Right cardiac atrium (tissue), 5 donors: ENCODE data around the gene CBX2. TPM values are rescaled to one million over a fixed set of nuclear protein-coding genes. Genes with fewer than 3 reads are reported as not detected.
A peak's percentile ranks its signal among the peaks of the same experiment; 100 is the strongest.
"Not testable (repeated sequence)": the region's sequence is repeated elsewhere in the genome, so short reads cannot be mapped to it uniquely, and the experiment has no call there.

Source experiments
- ATAC-seq, 2 donors: fragments of 200-7000 bp; cut with Tn5 transposase; one replicate each; pipeline versions ENCODE4 v1.8.0 to v1.9.1; 2020; ENCODE audit warnings: moderate library complexity in 2 of 2, mild to moderate bottlenecking in 1 of 2
- DNase-seq, 3 donors: peaks; one replicate each; pipeline ENCODE4 v3.0.0-alpha.2; 2020
- H3K27ac ChIP-seq: one replicate; pipeline ENCODE4 v1.5.1; 2013; ENCODE audit warnings: mild to moderate bottlenecking, low read length, control low read depth, moderate library complexity
- H3K27me3 ChIP-seq: one replicate; pipeline ENCODE4 v1.6.1; 2013; ENCODE audit not compliant: control insufficient read depth, insufficient read depth
- H3K4me1 ChIP-seq: one replicate; pipeline ENCODE4 v1.6.1; 2013; ENCODE audit warnings: low read length; ENCODE audit not compliant: control insufficient read depth, insufficient read depth
- H3K4me3 ChIP-seq: one replicate; pipeline ENCODE4 v1.5.1; 2013; ENCODE audit warnings: low read length, control low read depth
- H3K9me3 ChIP-seq: one replicate; pipeline ENCODE4 v1.6.1; 2013; ENCODE audit warnings: low read length; ENCODE audit not compliant: control insufficient read depth
- WGBS: extraction: QIAGEN DNeasy Blood & Tissue Kit; methylation state at CpG from one replicate; pipeline ENCODE4 v1.1.7; 2013; 5-methylcytosine and 5-hydroxymethylcytosine counted together
- intact Hi-C, 4 donors: fragments of 100-400 bp; cut with DNase I; formaldehyde crosslinking; loops; one replicate each; pipeline versions ENCODE4 v1.11.0 to v1.14.0; 2022 to 2023
- polyA plus RNA-seq: library from polyadenylated mRNA; stranded (reverse); fragments of 200-250 nt; gene quantifications from one replicate; pipeline ENCODE4 v1.2.3, GENCODE V29; 2013
- total RNA-seq, 4 donors: library from RNA; stranded (reverse); fragmentation: NEBNext Ultra II Directional; extraction: Animal tissue kit (Norgen Biotek cat#: 25700); gene quantifications; one replicate each; pipeline ENCODE4 v1.2.1, GENCODE V29; 2021
- donor health status: healthy with polysubstance abuse.
- donor health status: DM: no; HTN: yes; CAD: no.
- donor health status: DM: no; HTN: no; CAD: no.
- donor health status: DM: no; HTN: yes; CAD: no; lungs with severe emphysema.
- donor health status: DM: yes; HTN: yes; CAD: no.

CBX2 gene
- total and polyA plus RNA-seq, 5 donors, result 1.5 to 3.5 (median 2.4) TPM

DNA sequence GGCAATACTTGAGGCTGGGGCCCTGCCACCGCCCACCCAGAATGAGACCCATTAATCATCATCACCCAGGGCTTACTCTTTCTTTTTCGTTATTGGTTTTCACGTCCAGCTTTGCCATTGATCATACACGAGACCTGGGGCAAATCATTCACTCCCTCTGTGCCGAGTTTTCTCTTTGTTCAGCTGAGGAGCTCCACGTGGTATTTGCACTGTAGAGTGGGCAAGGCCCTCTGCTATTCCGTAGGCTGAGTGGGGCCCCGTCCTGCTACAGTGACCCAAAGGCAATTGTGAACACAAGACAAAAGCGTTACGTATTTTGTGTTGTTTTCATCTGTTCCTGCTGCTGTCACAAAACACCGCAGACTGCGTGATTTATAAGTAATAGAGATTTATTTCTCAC, 23.6 kb upstream of the CBX2 start:
- no peak overlapping the region for H3K4me3 ChIP-seq
- DNase-seq (no peak), ATAC-seq (no peak)
- 83% methylated on average over 12 of the region's 12 CpGs for WGBS
- H3K27me3 ChIP-seq, result no peaks in the 10 kb centered on the region
- H3K4me1 ChIP-seq, result no peaks in the 10 kb centered on the region
- no peak overlapping the region for H3K27ac ChIP-seq
- no peaks in the 10 kb centered on the region for H3K9me3 ChIP-seq
- intact Hi-C loops, result no loop called here

GRCh38 chr17:79754903-79755302, 23.0 kb upstream of the CBX2 start:
- H3K4me1 ChIP-seq, H3K27me3 ChIP-seq, H3K27ac ChIP-seq, ATAC-seq, DNase-seq, H3K9me3 ChIP-seq, H3K4me3 ChIP-seq, intact Hi-C loops: not testable (repeated sequence)
- whole genome bisulfite sequencing, result 92% methylated on average over 9 of the region's 9 CpGs

GRCh38 chr17:79755591-79755990, 22.4 kb upstream of the CBX2 start:
- Histone ChIP-seq H3K27me3 (no peaks in the 10 kb centered on the region), H3K4me1 (no peaks in the 10 kb centered on the region), H3K9me3 (no peaks in the 10 kb centered on the region), H3K27ac (no peak overlapping the region), H3K4me3 (no peak overlapping the region)
- 87% methylated on average over 14 of the region's 14 CpGs for WGBS
- DNase-seq, result no peak
- no peak for ATAC-seq
- intact Hi-C loops, result no loop called here

GRCh38 chr17:79757140-79757745, 20.7 kb upstream of the CBX2 start:
- no peak overlapping the region for H3K27ac ChIP-seq
- intact Hi-C loops, result no loop called here
- 95% methylated on average over 15 of the region's 15 CpGs for WGBS
- H3K9me3 ChIP-seq, result no peaks in the 10 kb centered on the region
- DNase-seq (no peak), ATAC-seq (no peak)
- H3K4me1 ChIP-seq, result no peaks in the 10 kb centered on the region
- H3K27me3 ChIP-seq, result no peaks in the 10 kb centered on the region
- no peak overlapping the region for H3K4me3 ChIP-seq

- WGBS, result 89% methylated on average over 6 of the region's 6 CpGs
- ATAC-seq (no peak), DNase-seq (no peak)
- intact Hi-C loops, result no loop called here
- no peaks in the 10 kb centered on the region for H3K9me3 ChIP-seq
- no peak overlapping the region for H3K27ac ChIP-seq
- H3K27me3 ChIP-seq, result no peaks in the 10 kb centered on the region
- H3K4me3 ChIP-seq, result no peak overlapping the region
- H3K4me1 ChIP-seq, result no peaks in the 10 kb centered on the region
Observed at GRCh38 chr17:79758271-79758670, 19.7 kb upstream of the CBX2 start.

GRCh38 chr17:79760197-79760906, 17.6 kb upstream of the CBX2 start:
- ATAC-seq, result no peak
- Histone ChIP-seq H3K4me3 (no peak overlapping the region), H3K27me3 (no peaks in the 10 kb centered on the region), H3K27ac (no peak overlapping the region), H3K9me3 (no peaks in the 10 kb centered on the region), H3K4me1 (no peaks in the 10 kb centered on the region)
- intact Hi-C loops, result no loop called here
- WGBS, result 80% methylated on average over 21 of the region's 21 CpGs
- DNase-seq, result no peak

DNA sequence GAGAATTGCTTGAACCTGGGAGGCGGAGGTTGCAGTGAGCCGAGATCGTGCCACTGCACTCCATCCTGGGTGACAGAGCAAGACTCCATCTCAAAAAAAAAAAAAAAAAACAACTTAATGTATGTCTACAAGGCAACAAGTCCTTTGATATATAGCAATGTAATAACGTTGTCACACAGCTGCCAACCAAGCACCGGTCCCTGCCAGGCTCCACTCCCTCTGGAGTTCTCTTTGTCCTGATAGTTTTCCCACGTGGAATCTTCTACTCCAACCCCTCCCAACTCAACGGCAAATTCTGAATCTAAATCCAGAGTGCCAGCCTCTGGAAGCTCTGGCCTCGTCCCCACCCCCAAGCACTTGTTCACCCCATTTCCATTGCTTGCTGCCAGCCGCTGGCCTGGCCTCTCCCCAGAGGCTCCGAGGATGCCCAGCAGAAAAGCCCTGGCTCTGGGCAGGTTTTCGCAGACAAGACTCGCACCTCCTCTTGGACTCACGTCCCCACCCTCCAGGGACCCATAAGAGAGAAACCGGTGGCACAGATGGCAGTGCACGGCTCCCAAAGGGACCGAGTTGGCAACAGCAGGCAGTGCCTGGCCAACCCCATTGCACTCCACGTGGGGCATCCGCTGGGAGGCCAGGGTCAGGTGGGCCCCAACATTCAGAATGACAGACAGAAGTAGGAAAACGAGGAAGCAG, 15.9 kb upstream of the CBX2 start:
- DNase-seq, result no peak
- WGBS, result 81% methylated on average over 19 of the region's 19 CpGs

GRCh38 chr17:79765708-79766107, 12.2 kb upstream of the CBX2 start:
- Histone ChIP-seq H3K4me3 (no peak overlapping the region), H3K9me3 (no peaks in the 10 kb centered on the region), H3K27ac (no peak overlapping the region), H3K4me1 (no peaks in the 10 kb centered on the region), H3K27me3 (no peaks in the 10 kb centered on the region)
- intact Hi-C loops, result no loop called here
- WGBS, result 75% methylated on average over 3 of the region's 3 CpGs
- ATAC-seq, result no peak
- no peak for DNase-seq

More for the DNA sequence above, 15.9 kb upstream of the CBX2 start:
- intact Hi-C loops, result no loop called here
- Histone ChIP-seq H3K27ac (no peak overlapping the region), H3K9me3 (no peaks in the 10 kb centered on the region), H3K27me3 (no peaks in the 10 kb centered on the region), H3K4me1 (no peaks in the 10 kb centered on the region), H3K4me3 (no peak overlapping the region)
- no peak for ATAC-seq

GRCh38 chr17:79769570-79770506, 8.1 kb upstream of the CBX2 start:
- Histone ChIP-seq H3K4me3 (no peak overlapping the region), H3K27me3 (no peaks in the 10 kb centered on the region), H3K27ac (no peak overlapping the region), H3K9me3 (no peaks in the 10 kb centered on the region), H3K4me1 (no peaks in the 10 kb centered on the region)
- 87% methylated on average over 28 of the region's 28 CpGs for WGBS
- peak in 1 of 2 donors; percentile 38 for ATAC-seq
- intact Hi-C loops, result no loop called here
- DNase-seq, result no peak

- no peak for DNase-seq
- Histone ChIP-seq H3K27ac (no peak overlapping the region), H3K9me3 (no peaks in the 10 kb centered on the region), H3K4me1 (no peaks in the 10 kb centered on the region), H3K4me3 (no peak overlapping the region), H3K27me3 (no peaks in the 10 kb centered on the region)
- 96% methylated on average over 6 of the region's 6 CpGs for WGBS
- intact Hi-C loops, result no loop called here
- ATAC-seq, result no peak
Observed at GRCh38 chr17:79771276-79771675, 6.7 kb upstream of the CBX2 start.
